Measurements from ENCODE around the gene TRIM26. TPM values are rescaled to one million over a fixed set of nuclear protein-coding genes. Genes with fewer than 3 reads are reported as not detected.

The TRIM26 gene
- total and polyA plus RNA-seq, 11 donors, result 15.1 to 37.4 (median 24.5) TPM

DNA sequence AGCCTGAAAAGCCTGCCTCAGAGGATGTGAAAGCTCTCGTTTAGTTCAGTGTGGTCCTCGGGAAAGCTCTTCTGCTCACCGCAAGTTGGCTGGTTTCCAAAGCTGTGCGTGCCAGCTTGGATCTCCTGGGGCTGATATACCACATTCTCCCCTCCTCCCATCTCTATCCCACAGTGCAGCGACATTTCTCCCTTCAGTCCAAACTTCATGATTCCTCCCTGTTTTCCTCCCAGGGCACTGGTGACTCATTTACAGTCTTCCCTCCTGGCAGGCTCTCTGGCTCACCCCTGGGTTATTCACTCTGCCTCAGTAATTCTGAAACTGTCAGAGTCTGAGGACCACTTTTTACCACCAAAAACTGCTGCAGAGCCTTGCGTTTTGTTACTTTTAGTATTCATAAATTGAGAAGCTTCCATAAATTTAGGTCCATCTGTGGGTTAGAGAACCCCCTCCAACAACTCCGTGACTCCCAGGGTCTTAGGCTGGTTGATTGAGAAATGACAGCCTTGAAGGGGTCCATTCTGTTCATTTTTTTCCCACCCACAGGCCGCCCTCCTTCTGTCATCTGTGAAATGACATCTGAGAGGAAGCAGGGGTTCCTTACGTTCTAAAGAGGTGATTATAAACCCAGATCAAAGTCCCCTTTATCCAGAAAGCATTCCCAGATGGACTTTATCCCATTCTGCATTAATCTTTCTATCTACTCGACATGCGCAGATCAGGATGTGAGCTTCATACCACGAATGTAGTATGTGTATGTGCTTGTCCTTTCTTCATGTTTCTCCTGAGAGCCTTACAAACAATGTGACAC lies 58.3 kb downstream of the TRIM26 start:
- TF ChIP-seq, protein P1, sequence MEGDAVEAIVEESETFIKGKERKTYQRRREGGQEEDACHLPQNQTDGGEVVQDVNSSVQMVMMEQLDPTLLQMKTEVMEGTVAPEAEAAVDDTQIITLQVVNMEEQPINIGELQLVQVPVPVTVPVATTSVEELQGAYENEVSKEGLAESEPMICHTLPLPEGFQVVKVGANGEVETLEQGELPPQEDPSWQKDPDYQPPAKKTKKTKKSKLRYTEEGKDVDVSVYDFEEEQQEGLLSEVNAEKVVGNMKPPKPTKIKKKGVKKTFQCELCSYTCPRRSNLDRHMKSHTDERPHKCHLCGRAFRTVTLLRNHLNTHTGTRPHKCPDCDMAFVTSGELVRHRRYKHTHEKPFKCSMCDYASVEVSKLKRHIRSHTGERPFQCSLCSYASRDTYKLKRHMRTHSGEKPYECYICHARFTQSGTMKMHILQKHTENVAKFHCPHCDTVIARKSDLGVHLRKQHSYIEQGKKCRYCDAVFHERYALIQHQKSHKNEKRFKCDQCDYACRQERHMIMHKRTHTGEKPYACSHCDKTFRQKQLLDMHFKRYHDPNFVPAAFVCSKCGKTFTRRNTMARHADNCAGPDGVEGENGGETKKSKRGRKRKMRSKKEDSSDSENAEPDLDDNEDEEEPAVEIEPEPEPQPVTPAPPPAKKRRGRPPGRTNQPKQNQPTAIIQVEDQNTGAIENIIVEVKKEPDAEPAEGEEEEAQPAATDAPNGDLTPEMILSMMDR (IDR thresholded peaks at IDR 0.05), result no peak
- no peak for TF ChIP-seq POLR2A (IDR thresholded peaks at IDR 0.05)
- WGBS, 4 donors, result 47 to 65% (median 55%) methylated on average over 12 of the region's 12 CpGs
- peaks cover 0 to 10% (median 0%) of the 10 kb centered on the region in 9 donors for H3K27me3 ChIP-seq

DNA sequence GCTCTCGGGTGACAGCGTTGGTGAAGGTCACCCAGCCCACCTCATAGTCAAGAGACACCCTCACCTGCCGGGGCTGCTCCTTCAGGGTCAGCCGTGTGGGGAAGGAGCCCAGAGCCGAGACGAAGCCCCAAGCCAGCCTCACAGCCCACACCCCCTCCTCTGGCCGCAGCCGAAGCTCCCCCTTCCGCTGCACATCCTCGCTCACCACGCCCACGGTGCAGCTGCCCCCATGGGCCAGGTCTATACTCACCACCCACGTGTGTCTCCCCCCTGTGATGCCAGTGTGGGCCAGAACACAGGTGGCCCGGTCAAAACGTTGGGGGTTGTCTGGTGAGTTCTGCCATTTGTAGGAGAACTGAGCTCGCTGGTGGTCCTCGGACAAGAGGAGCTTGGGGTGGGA lies 59.1 kb downstream of the TRIM26 start:
- H3K4me1 ChIP-seq, result peaks cover 0 to 28% (median 2%) of the 10 kb centered on the region in 12 donors
- ATAC-seq (no peak), DNase-seq (no peak)
- no peak overlapping the region for H3K27ac ChIP-seq
- intact Hi-C loops (cut with DNase I), result no loop called here
- H3K27me3 ChIP-seq, result peaks cover 0 to 10% (median 0%) of the 10 kb centered on the region in 9 donors
- no peaks in the 10 kb centered on the region for H3K9me3 ChIP-seq
- no peaks in the 10 kb centered on the region for H3K36me3 ChIP-seq
- H3K4me3 ChIP-seq, result no peak overlapping the region
- WGBS, 4 donors, result 72 to 92% (median 86%) methylated on average over 12 to 17 of the region's 17 CpGs
- TF ChIP-seq, protein P1 (IDR thresholded peaks at IDR 0.05), result no peak
- TF ChIP-seq POLR2A (IDR thresholded peaks at IDR 0.05), result no peak

More for the DNA sequence above, 58.3 kb downstream of the TRIM26 start:
- Histone ChIP-seq H3K4me1 (peaks cover 0 to 28% (median 2%) of the 10 kb centered on the region in 12 donors), H3K9me3 (no peaks in the 10 kb centered on the region), H3K27ac (no peak overlapping the region), H3K4me3 (no peak overlapping the region), H3K36me3 (no peaks in the 10 kb centered on the region)
- intact Hi-C loops (cut with DNase I), result no loop called here
- DNase-seq, result no peak
- ATAC-seq, result peak in 1 of 4 donors; percentile 56

DNA sequence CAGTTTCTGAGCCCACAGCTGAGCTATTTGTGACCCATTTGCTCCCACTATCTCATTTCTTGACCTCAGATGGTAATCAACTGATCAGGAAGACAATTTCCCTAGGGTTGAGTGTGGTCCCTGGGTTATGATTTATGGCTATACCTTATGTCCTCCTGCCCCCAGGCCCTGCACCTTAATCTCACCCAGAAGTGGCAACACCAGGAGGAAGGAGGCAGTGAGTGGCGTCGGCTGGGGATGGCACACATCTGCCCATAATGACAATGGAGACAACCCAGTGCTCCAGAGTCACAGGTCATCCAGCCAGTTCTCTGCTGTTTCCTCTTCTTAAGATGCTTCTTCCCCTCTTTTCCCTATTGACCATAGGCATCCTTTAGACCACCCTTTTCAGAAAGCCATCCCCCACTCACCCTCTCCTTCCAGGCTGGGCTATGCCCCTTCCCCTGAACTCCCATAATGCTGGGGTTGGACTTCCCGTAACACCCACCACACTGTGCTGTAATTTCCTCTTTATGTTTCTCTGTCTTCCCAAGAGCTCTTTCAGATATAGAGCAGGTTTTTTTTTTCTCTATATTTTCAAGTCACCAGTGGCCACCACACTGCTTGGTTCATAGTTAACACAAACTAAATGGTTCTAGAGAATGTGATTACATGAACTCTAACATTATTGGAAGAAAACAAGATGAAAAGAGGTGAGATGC lies 60.1 kb downstream of the TRIM26 start:
- Histone ChIP-seq H3K4me3 (no peak overlapping the region), H3K27ac (no peak overlapping the region), H3K27me3 (peaks cover 0 to 4% (median 0%) of the 10 kb centered on the region in 9 donors), H3K4me1 (peaks cover 0 to 28% (median 2%) of the 10 kb centered on the region in 12 donors), H3K9me3 (no peaks in the 10 kb centered on the region), H3K36me3 (no peaks in the 10 kb centered on the region)
- TF ChIP-seq, protein P1 (IDR thresholded peaks at IDR 0.05), result no peak
- no peak for TF ChIP-seq POLR2A (IDR thresholded peaks at IDR 0.05)
- DNase-seq (no peak), ATAC-seq (no peak)
- WGBS, 4 donors, result 74 to 90% (median 82%) methylated on average over 3 of the region's 3 CpGs
- intact Hi-C loops (cut with DNase I), result no loop called here

DNA sequence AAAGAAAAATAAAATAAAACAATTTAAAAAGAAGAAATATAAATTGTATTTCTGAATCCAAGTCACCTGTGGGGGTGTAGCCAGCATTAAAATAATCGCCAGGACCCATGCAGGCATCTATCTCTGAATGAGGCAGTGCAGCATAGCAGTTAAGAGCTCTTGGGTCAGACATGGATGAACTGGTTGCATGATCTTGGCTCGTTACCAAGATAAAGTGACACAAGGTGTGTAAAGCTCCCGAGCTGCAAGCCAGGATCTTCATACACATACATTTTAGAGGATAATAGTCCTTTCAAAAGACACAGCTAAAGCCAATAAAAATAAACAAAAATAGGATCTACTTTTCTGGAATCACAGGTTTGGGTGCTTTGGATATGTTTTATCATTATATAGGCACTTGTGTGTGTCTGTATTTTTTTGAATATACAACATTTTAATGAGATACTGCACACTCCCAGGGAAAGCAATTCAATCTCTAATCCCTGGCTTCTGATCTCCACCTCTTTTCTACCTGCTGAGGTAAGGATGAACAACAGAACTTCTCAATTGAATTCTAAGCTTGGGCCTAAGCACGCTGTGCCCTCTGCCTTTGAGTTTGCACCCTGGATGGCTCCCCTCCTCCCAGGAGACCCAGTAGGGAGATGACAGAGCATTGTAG lies 61.1 kb downstream of the TRIM26 start:
- TF ChIP-seq, protein P1 (IDR thresholded peaks at IDR 0.05), result no peak
- TF ChIP-seq POLR2A (IDR thresholded peaks at IDR 0.05), result no peak
- 62 to 74% (median 68%) methylated on average over 4 of the region's 4 CpGs for WGBS, 4 donors
- peaks cover 0 to 6% (median 0%) of the 10 kb centered on the region in 9 donors for H3K27me3 ChIP-seq

More for the DNA sequence above, 61.1 kb downstream of the TRIM26 start:
- intact Hi-C loops (cut with DNase I), result no loop called here
- DNase-seq (no peak), ATAC-seq (no peak)
- Histone ChIP-seq H3K36me3 (no peaks in the 10 kb centered on the region), H3K9me3 (no peaks in the 10 kb centered on the region), H3K4me3 (no peak overlapping the region), H3K4me1 (peaks cover 0 to 26% (median 2%) of the 10 kb centered on the region in 12 donors), H3K27ac (no peak overlapping the region)
